Mesendoderm (in vitro differentiated cells): ENCODE data around the gene CEP41.

Experiments
- DNase-seq: peaks from one replicate; pipeline ENCODE4 v3.0.0; 2013
- H2AK5ac ChIP-seq: 2 replicates; pipeline ENCODE4 v1.6.1; 2013; ENCODE audit warnings: low read length, inconsistent platforms
- H2BK120ac ChIP-seq: 2 replicates; pipeline ENCODE4 v1.6.1; 2013; ENCODE audit warnings: low read depth, mild to moderate bottlenecking, low read length, moderate library complexity, mixed read lengths
- H2BK15ac ChIP-seq: replicated peaks from 2 replicates; pipeline ENCODE4 v1.6.1; 2013; ENCODE audit warnings: low read depth, mild to moderate bottlenecking, moderate library complexity
- H2BK5ac ChIP-seq: 2 replicates; pipeline ENCODE4 v1.6.1; 2013; ENCODE audit warnings: low read length, inconsistent platforms
- H3K18ac ChIP-seq: 2 replicates; pipeline ENCODE4 v1.6.1; 2013; ENCODE audit warnings: mild to moderate bottlenecking, low read length, mixed read lengths
- H3K23ac ChIP-seq: one replicate; pipeline ENCODE4 v1.6.1; 2013; ENCODE audit warnings: low read length
- H3K27ac ChIP-seq: 2 replicates; pipeline ENCODE4 v1.5.1; 2013; ENCODE audit warnings: low read depth, mild to moderate bottlenecking, inconsistent platforms, low read length, moderate library complexity
- H3K27me3 ChIP-seq: 2 replicates; pipeline ENCODE4 v1.6.1; 2013; ENCODE audit warnings: low read length, control low read depth, mild to moderate bottlenecking, inconsistent platforms; ENCODE audit not compliant: insufficient read depth, poor library complexity
- H3K36me3 ChIP-seq: 2 replicates; pipeline ENCODE4 v1.6.1; 2013; ENCODE audit warnings: low read length, inconsistent platforms; ENCODE audit not compliant: control insufficient read depth, insufficient read depth
- H3K4ac ChIP-seq: one replicate; pipeline ENCODE4 v1.6.1; 2013; ENCODE audit warnings: low read depth, mild to moderate bottlenecking, low read length, moderate library complexity
- H3K4me1 ChIP-seq: 2 replicates; pipeline ENCODE4 v1.6.1; 2013; ENCODE audit warnings: low read depth, low read length, inconsistent platforms; ENCODE audit not compliant: control insufficient read depth
- H3K4me2 ChIP-seq: 2 replicates; pipeline ENCODE4 v1.6.1; 2013; ENCODE audit warnings: low read length
- H3K4me3 ChIP-seq: 2 replicates; pipeline ENCODE4 v1.5.1; 2013; ENCODE audit warnings: mild to moderate bottlenecking, low read length
- H3K56ac ChIP-seq: one replicate; pipeline ENCODE4 v1.6.1; 2013; ENCODE audit warnings: low read length
- H3K79me1 ChIP-seq: 2 replicates; pipeline ENCODE4 v1.6.1; 2013; ENCODE audit warnings: low read length, inconsistent platforms
- H3K79me2 ChIP-seq: 2 replicates; pipeline ENCODE4 v1.6.1; 2013; ENCODE audit warnings: mild to moderate bottlenecking, low read length; ENCODE audit not compliant: control insufficient read depth, insufficient read depth
- H3K9ac ChIP-seq: 2 replicates; pipeline ENCODE4 v1.6.1; 2013; ENCODE audit warnings: low read length, inconsistent platforms
- H4K5ac ChIP-seq: one replicate; pipeline ENCODE4 v1.6.1; 2013; ENCODE audit warnings: low read length
- H4K8ac ChIP-seq: one replicate; pipeline ENCODE4 v1.6.1; 2013; ENCODE audit warnings: low read depth, mild to moderate bottlenecking, control low read depth, low read length, moderate library complexity
- WGBS: extraction: QIAGEN DNeasy Blood & Tissue Kit; methylation state at CpG from one replicate; pipeline ENCODE4 v1.1.7; 2013; ENCODE audit warnings: low lambda C conversion rate, missing lambda C conversion rate; ENCODE audit not compliant: insufficient coverage; ENCODE audit errors: extremely low coverage; 5-methylcytosine and 5-hydroxymethylcytosine counted together

Gene CEP41

GRCh38 chr7:130362251-130362816, 78.5 kb downstream of the CEP41 start:
- H3K56ac ChIP-seq: no peak overlapping the region
- no peaks in the 10 kb centered on the region for H3K79me1 ChIP-seq
- H2BK5ac ChIP-seq: no peak overlapping the region
- no peak overlapping the region for H4K5ac ChIP-seq
- no peak overlapping the region for H3K4me2 ChIP-seq
- no peak overlapping the region for H2BK15ac ChIP-seq
- no peaks in the 10 kb centered on the region for H3K36me3 ChIP-seq
- no peak overlapping the region for H4K8ac ChIP-seq
- DNase-seq: no peak
- H2BK120ac ChIP-seq: no peak overlapping the region
- H3K27me3 ChIP-seq: no peaks in the 10 kb centered on the region
- no peaks in the 10 kb centered on the region for H3K79me2 ChIP-seq
- H3K4me3 ChIP-seq: no peak overlapping the region
- no peak overlapping the region for H3K18ac ChIP-seq
- no peaks in the 10 kb centered on the region for H3K4me1 ChIP-seq
- no peak overlapping the region for H3K4ac ChIP-seq
- no CpG with 5 or more reads among the region's 10 CpGs for WGBS
- no peak overlapping the region for H3K9ac ChIP-seq
- no peak overlapping the region for H2AK5ac ChIP-seq
- H3K27ac ChIP-seq: no peak overlapping the region
- H3K23ac ChIP-seq: no peak overlapping the region

GRCh38 chr7:130361681-130362080, 79.1 kb downstream of the CEP41 start:
- Histone ChIP-seq H3K79me2 (no peaks in the 10 kb centered on the region), H3K4me2 (no peak overlapping the region), H3K4ac (no peak overlapping the region), H3K56ac (no peak overlapping the region), H3K4me3 (no peak overlapping the region), H4K5ac (no peak overlapping the region), H2AK5ac (no peak overlapping the region), H3K36me3 (no peaks in the 10 kb centered on the region), H2BK15ac (no peak overlapping the region), H2BK120ac (no peak overlapping the region), H3K18ac (no peak overlapping the region), H3K27ac (no peak overlapping the region), H3K23ac (no peak overlapping the region), H3K4me1 (peaks cover under 1% of the 10 kb centered on the region), H2BK5ac (no peak overlapping the region), H3K79me1 (no peaks in the 10 kb centered on the region), H3K9ac (no peak overlapping the region), H4K8ac (no peak overlapping the region), H3K27me3 (no peaks in the 10 kb centered on the region)
- DNase-seq: no peak
- no CpG with 5 or more reads among the region's 7 CpGs for WGBS

GRCh38 chr7:130360518-130360917, 80.3 kb downstream of the CEP41 start:
- Histone ChIP-seq H3K36me3 (no peaks in the 10 kb centered on the region), H2AK5ac (no peak overlapping the region), H3K9ac (no peak overlapping the region), H2BK120ac (no peak overlapping the region), H3K79me2 (no peaks in the 10 kb centered on the region), H3K4ac (no peak overlapping the region), H2BK5ac (no peak overlapping the region), H3K23ac (no peak overlapping the region), H4K8ac (no peak overlapping the region), H3K4me3 (no peak overlapping the region), H3K18ac (no peak overlapping the region), H3K56ac (no peak overlapping the region), H2BK15ac (no peak overlapping the region), H3K79me1 (no peaks in the 10 kb centered on the region), H3K27me3 (no peaks in the 10 kb centered on the region), H3K4me2 (no peak overlapping the region), H4K5ac (no peak overlapping the region), H3K27ac (no peak overlapping the region), H3K4me1 (peaks cover 6% of the 10 kb centered on the region)
- no CpG with 5 or more reads among the region's 3 CpGs for WGBS
- DNase-seq: no peak

- DNase-seq: no peak
- H3K4me1 ChIP-seq: peaks cover 6% of the 10 kb centered on the region
- no peaks in the 10 kb centered on the region for H3K27me3 ChIP-seq
- H3K56ac ChIP-seq: no peak overlapping the region
- no peaks in the 10 kb centered on the region for H3K79me1 ChIP-seq
- H4K8ac ChIP-seq: no peak overlapping the region
- no peak overlapping the region for H4K5ac ChIP-seq
- H2BK5ac ChIP-seq: no peak overlapping the region
- no peaks in the 10 kb centered on the region for H3K36me3 ChIP-seq
- H3K4me3 ChIP-seq: no peak overlapping the region
- no peak overlapping the region for H2BK15ac ChIP-seq
- H3K23ac ChIP-seq: no peak overlapping the region
- no peak overlapping the region for H3K18ac ChIP-seq
- no CpG with 5 or more reads among the region's 5 CpGs for WGBS
- no peak overlapping the region for H3K4ac ChIP-seq
- no peaks in the 10 kb centered on the region for H3K79me2 ChIP-seq
- H2BK120ac ChIP-seq: no peak overlapping the region
- H3K4me2 ChIP-seq: no peak overlapping the region
- no peak overlapping the region for H3K27ac ChIP-seq
- H2AK5ac ChIP-seq: no peak overlapping the region
- no peak overlapping the region for H3K9ac ChIP-seq
These were observed 81.4 kb downstream of the CEP41 start for GRCh38 chr7:130359276-130359857.

- Histone ChIP-seq H3K9ac (no peak overlapping the region), H3K4me1 (peaks cover 6% of the 10 kb centered on the region), H3K79me1 (no peaks in the 10 kb centered on the region), H4K5ac (no peak overlapping the region), H2BK120ac (no peak overlapping the region), H3K36me3 (no peaks in the 10 kb centered on the region), H2AK5ac (no peak overlapping the region), H3K23ac (no peak overlapping the region), H3K27ac (no peak overlapping the region), H3K4ac (no peak overlapping the region), H3K4me2 (no peak overlapping the region), H4K8ac (no peak overlapping the region), H3K27me3 (no peaks in the 10 kb centered on the region), H3K18ac (no peak overlapping the region), H3K79me2 (no peaks in the 10 kb centered on the region), H3K4me3 (no peak overlapping the region), H2BK15ac (no peak overlapping the region), H2BK5ac (no peak overlapping the region), H3K56ac (no peak overlapping the region)
- no CpG with 5 or more reads among the region's 4 CpGs for WGBS
- DNase-seq: no peak
These were observed 82.3 kb downstream of the CEP41 start for GRCh38 chr7:130358471-130358870.
